ENCODE results near the gene GTPBP4.
"Not testable (repeated sequence)": the region's sequence is repeated elsewhere in the genome, so short reads cannot be mapped to it uniquely, and the experiment has no call there.

Gene GTPBP4

GRCh38 chr10:1034758-1035157 lies 46.5 kb downstream of the GTPBP4 start:
- no peak for DNase-seq

- DNase-seq: no peak
Observed at GRCh38 chr10:1035201-1035600, 47.0 kb downstream of the GTPBP4 start.

- no peak for DNase-seq
Observed at GRCh38 chr10:1036341-1036791, 48.1 kb downstream of the GTPBP4 start.

- no peak for DNase-seq
Observed at GRCh38 chr10:1037098-1037497, 48.9 kb downstream of the GTPBP4 start.

GRCh38 chr10:1038769-1039168 lies 50.5 kb downstream of the GTPBP4 start:
- DNase-seq: not testable (repeated sequence)

- no peak for DNase-seq
Observed at GRCh38 chr10:1040133-1040532, 51.9 kb downstream of the GTPBP4 start.

GRCh38 chr10:1041514-1041913 lies 53.3 kb downstream of the GTPBP4 start:
- no peak for DNase-seq

- DNase-seq: no peak
Observed at GRCh38 chr10:1043532-1043995, 55.3 kb downstream of the GTPBP4 start.

- DNase-seq: no peak
Observed at GRCh38 chr10:1044146-1044545, 55.9 kb downstream of the GTPBP4 start.

- no peak for DNase-seq
Observed at GRCh38 chr10:1044964-1045363, 56.7 kb downstream of the GTPBP4 start.

- no peak for DNase-seq
Observed at GRCh38 chr10:1045415-1045814, 57.2 kb downstream of the GTPBP4 start.

- no peak for DNase-seq
Observed at GRCh38 chr10:1047937-1048336, 59.7 kb downstream of the GTPBP4 start.

GRCh38 chr10:1048349-1048731 lies 60.1 kb downstream of the GTPBP4 start:
- DNase-seq: no peak

GRCh38 chr10:1048732-1049424 lies 60.6 kb downstream of the GTPBP4 start, which contains the start of gene IDI1:
Gene IDI1, minus strand, starts transcription at chr10:1049119. Its CDS starts 116 bp downstream, at chr10:1049003.
- DNase-seq: peak; percentile 92

GRCh38 chr10:1049425-1049958 lies 61.3 kb downstream of the GTPBP4 start:
- DNase-seq: no peak

GRCh38 chr10:1050145-1050544 lies 61.9 kb downstream of the GTPBP4 start:
- DNase-seq: no peak

- no peak for DNase-seq
Observed at GRCh38 chr10:1050554-1050953, 62.3 kb downstream of the GTPBP4 start.

GRCh38 chr10:1054684-1055083 lies 66.5 kb downstream of the GTPBP4 start:
- DNase-seq: no peak

- DNase-seq: no peak
Observed at GRCh38 chr10:1056326-1057105, 68.3 kb downstream of the GTPBP4 start, which contains the start of gene WDR37. Gene WDR37, plus strand, starts transcription at chr10:1056385. Its CDS starts 15,771 bp downstream, at chr10:1072156.

- DNase-seq: no peak
Observed at GRCh38 chr10:1057106-1057657, 68.9 kb downstream of the GTPBP4 start.

- no peak for DNase-seq
Observed at GRCh38 chr10:1058017-1058416, 69.8 kb downstream of the GTPBP4 start.

GRCh38 chr10:1059902-1060301 lies 71.7 kb downstream of the GTPBP4 start:
- no peak for DNase-seq
